ENCODE measurements around the gene SLC25A30. TPM values are rescaled to one million over a fixed set of nuclear protein-coding genes. Genes with fewer than 3 reads are reported as not detected.

SLC25A30 gene
- total RNA-seq, 3 donors from 2014 or later = 11.7 to 20.3 (median 14.4) TPM

DNA sequence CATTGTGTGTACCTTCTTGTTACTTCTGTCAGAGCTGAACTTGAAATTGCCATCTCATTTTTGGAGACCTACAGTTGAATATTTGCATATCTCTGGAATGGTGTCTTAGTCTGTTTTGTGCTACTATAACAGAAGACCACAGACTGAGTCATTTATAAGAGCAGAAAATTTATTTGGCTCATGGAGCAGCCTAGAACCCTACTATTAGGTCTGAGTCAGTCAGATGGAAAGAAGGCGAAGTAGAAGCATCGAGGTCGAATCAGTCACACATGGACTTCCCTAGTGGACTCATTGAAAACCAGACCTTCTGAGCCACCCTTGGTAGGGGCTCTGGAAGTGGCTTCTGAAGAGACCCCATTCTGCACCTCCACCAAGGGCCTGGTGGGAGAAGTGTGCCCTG is 43.3 kb downstream of the SLC25A30 start:
- no peaks in the 10 kb centered on the region for H3K36me3 ChIP-seq
- no peaks in the 10 kb centered on the region for H3K4me1 ChIP-seq
- no peaks in the 10 kb centered on the region for H3K9me3 ChIP-seq
- no peak overlapping the region for H3K27ac ChIP-seq
- H3K27me3 ChIP-seq = no peaks in the 10 kb centered on the region
- no peak for TF ChIP-seq POLR2AphosphoS5 (IDR thresholded peaks at IDR 0.05)
- TF ChIP-seq POLR2A (IDR thresholded peaks at IDR 0.05) = no peak
- TF ChIP-seq, protein P1, sequence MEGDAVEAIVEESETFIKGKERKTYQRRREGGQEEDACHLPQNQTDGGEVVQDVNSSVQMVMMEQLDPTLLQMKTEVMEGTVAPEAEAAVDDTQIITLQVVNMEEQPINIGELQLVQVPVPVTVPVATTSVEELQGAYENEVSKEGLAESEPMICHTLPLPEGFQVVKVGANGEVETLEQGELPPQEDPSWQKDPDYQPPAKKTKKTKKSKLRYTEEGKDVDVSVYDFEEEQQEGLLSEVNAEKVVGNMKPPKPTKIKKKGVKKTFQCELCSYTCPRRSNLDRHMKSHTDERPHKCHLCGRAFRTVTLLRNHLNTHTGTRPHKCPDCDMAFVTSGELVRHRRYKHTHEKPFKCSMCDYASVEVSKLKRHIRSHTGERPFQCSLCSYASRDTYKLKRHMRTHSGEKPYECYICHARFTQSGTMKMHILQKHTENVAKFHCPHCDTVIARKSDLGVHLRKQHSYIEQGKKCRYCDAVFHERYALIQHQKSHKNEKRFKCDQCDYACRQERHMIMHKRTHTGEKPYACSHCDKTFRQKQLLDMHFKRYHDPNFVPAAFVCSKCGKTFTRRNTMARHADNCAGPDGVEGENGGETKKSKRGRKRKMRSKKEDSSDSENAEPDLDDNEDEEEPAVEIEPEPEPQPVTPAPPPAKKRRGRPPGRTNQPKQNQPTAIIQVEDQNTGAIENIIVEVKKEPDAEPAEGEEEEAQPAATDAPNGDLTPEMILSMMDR (IDR thresholded peaks at IDR 0.05) = no peak
- intact Hi-C loops (cut with DNase I; ENCODE audit: low total_unique reads) = no loop called here
- DNase-seq (ENCODE audit: low spot score in 2 of 2) = no peak
- no peak overlapping the region for H3K4me3 ChIP-seq

- TF ChIP-seq, protein P1 (IDR thresholded peaks at IDR 0.05) = no peak
- TF ChIP-seq POLR2A (IDR thresholded peaks at IDR 0.05) (no peak), POLR2AphosphoS5 (IDR thresholded peaks at IDR 0.05) (no peak)
- intact Hi-C loops (cut with DNase I; ENCODE audit: low total_unique reads) = no loop called here
- H3K27me3 ChIP-seq = no peaks in the 10 kb centered on the region
Measured at GRCh38 chr13:45373162-45373547, 45.0 kb downstream of the SLC25A30 start.

DNA sequence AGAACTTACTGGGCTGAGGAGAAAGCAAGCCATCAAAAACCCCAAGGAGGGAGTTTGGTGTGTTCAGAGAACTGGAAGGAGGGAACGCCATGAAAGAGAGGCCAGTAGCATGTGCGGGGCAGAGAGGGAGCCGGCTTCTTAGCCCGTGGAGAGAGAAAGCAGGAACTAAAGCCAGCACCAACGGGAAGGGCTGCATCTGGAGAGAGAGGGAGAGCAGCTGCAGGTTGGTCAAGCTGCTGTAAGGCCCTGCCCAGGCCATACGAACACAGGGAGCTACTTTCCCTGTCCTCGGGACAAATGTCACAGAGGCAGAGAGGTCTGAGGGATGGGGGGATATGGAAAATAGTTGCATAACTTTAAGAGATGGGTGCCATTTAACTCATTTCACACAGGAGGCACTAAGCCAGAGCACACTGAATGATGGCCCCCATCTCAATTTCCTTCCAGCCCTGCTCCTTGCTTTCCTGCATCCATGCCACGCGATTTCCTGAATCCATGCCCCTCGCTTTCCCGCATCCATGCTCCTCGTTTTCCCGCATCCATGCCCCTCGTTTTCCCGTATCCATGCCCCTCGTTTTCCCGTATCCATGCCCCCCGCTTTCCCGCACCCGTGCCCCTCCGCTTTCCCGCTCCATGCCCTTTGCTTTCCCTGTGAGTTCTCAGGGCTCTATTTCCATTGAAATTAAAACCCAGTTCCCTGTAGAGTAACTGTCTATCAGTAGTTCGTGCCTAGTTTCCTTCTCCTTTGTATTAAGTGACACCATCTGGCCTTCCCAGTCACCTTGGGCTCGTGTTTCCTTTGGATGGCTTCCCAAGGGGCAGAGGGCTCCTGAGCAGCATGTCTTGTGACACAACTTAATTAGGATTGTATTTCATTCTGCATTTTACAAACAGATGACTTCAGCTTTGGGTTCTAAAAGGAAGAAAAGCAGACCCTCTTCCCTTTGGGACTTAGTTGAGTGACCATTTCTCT is 45.7 kb downstream of the SLC25A30 start:
- no peak overlapping the region for H3K27ac ChIP-seq
- DNase-seq (ENCODE audit: low spot score in 2 of 2) = no peak
- H3K9me3 ChIP-seq = no peaks in the 10 kb centered on the region
- intact Hi-C loops (cut with DNase I; ENCODE audit: low total_unique reads) = no loop called here
- no peaks in the 10 kb centered on the region for H3K4me1 ChIP-seq
- TF ChIP-seq, protein P1 (IDR thresholded peaks at IDR 0.05) = no peak
- TF ChIP-seq POLR2AphosphoS5 (IDR thresholded peaks at IDR 0.05) (no peak), POLR2A (IDR thresholded peaks at IDR 0.05) (no peak)
- H3K27me3 ChIP-seq = no peaks in the 10 kb centered on the region
- no peaks in the 10 kb centered on the region for H3K36me3 ChIP-seq
- no peak overlapping the region for H3K4me3 ChIP-seq

More at GRCh38 chr13:45373162-45373547, 45.0 kb downstream of the SLC25A30 start:
- no peak overlapping the region for H3K27ac ChIP-seq
- no peak overlapping the region for H3K4me3 ChIP-seq
- no peaks in the 10 kb centered on the region for H3K4me1 ChIP-seq
- no peaks in the 10 kb centered on the region for H3K9me3 ChIP-seq
- H3K36me3 ChIP-seq = no peaks in the 10 kb centered on the region
- DNase-seq (ENCODE audit: low spot score in 2 of 2) = no peak

GRCh38 chr13:45370922-45371406 is 47.2 kb downstream of the SLC25A30 start:
- Histone ChIP-seq H3K27ac (peak overlapping the region in 1 of 2 donors; percentile 12), H3K36me3 (no peaks in the 10 kb centered on the region), H3K27me3 (no peaks in the 10 kb centered on the region), H3K9me3 (no peaks in the 10 kb centered on the region), H3K4me3 (peak overlapping the region in 1 of 3 donors; percentile 4), H3K4me1 (no peaks in the 10 kb centered on the region)
- DNase-seq (ENCODE audit: low spot score in 2 of 2) = peak; percentile 67 to 71
- intact Hi-C loops (cut with DNase I; ENCODE audit: low total_unique reads) = no loop called here
- TF ChIP-seq, protein P1 (IDR thresholded peaks at IDR 0.05) = peak; percentile 83 to 87 (median 86)
- TF ChIP-seq POLR2A (IDR thresholded peaks at IDR 0.05) = no peak

DNA sequence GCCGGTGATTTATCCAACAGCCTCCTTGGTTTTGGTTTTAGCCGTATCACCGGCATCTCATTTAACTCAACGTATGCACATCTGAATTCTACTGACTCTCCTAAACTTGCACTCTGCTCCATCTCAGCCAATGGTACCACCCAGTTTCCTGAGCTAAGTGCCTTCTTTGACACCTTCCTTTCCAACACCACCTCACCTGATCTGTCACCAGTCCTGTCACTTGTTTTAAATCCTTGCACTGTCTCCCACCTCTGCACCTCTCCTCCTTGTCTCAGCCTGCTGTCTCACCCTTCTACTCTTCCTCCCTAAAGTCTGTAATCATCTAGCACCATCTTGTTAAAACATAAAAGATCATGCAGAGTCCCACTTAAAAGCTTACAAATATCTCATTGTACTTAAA is 49.1 kb downstream of the SLC25A30 start:
- Histone ChIP-seq H3K4me3 (no peak overlapping the region), H3K36me3 (no peaks in the 10 kb centered on the region), H3K27me3 (no peaks in the 10 kb centered on the region), H3K4me1 (no peaks in the 10 kb centered on the region), H3K9me3 (no peaks in the 10 kb centered on the region), H3K27ac (peak overlapping the region; percentile 3 to 73)
- DNase-seq (ENCODE audit: low spot score in 2 of 2) = no peak
- intact Hi-C loops (cut with DNase I; ENCODE audit: low total_unique reads) = no loop called here
- TF ChIP-seq POLR2AphosphoS5 (IDR thresholded peaks at IDR 0.05) (no peak), POLR2A (IDR thresholded peaks at IDR 0.05) (no peak)
- TF ChIP-seq, protein P1 (IDR thresholded peaks at IDR 0.05) = no peak
